Measurements from ENCODE around the gene GRK6.

GRK6 gene

DNA sequence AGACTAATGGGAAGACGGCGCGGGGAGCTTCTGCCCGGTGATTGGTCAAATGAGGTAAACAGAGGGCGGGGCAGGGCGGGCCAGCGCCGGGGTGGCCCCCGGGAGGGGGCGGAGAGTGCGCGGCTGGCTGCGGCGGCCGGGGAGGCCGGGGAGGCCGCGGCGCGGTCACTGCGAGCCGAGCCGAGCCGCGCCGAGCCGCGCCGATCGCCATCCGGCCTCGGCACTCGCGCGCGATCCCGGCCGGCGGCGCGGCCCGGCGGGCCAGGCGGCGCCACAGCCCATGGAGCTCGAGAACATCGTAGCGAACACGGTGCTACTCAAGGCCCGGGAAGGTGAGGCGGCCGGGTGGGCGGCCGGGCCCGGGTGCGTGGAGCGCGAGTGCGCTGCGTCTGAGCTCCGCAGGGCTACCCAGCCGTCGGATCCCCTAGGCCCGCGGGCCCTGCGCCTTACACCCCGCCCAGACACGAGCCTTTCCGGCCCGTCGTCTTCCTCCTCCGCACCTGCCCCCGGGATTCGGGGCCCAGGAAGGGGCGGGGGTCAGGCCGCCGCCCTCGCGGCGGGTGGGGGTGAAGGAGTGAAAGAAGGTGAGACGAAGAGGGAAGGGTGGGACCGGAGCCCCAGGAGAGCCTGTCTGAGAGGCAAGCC is at the start of gene GRK6:
Gene GRK6 (plus strand): TSS at position 111 of the 645 bp plus-strand sequence. CDS start 170 bp downstream, at position 281.
- H3K9me3 Mint-ChIP-seq: no peaks in the 10 kb centered on the region
- peak within 1 kb of the TSS; percentile 92 for H3K4me3 Mint-ChIP-seq
- peaks cover 48% of the 10 kb centered on the region for H3K4me1 Mint-ChIP-seq (ENCODE audit: low read depth)
- peak within 1 kb of the TSS; percentile 98 for H3K27ac Mint-ChIP-seq
- peak; percentile 82 for DNase-seq
- H3K36me3 Mint-ChIP-seq (ENCODE audit: low read depth): peaks cover 49% of the 10 kb centered on the region
- H3K27me3 Mint-ChIP-seq: no peaks in the 10 kb centered on the region

DNA sequence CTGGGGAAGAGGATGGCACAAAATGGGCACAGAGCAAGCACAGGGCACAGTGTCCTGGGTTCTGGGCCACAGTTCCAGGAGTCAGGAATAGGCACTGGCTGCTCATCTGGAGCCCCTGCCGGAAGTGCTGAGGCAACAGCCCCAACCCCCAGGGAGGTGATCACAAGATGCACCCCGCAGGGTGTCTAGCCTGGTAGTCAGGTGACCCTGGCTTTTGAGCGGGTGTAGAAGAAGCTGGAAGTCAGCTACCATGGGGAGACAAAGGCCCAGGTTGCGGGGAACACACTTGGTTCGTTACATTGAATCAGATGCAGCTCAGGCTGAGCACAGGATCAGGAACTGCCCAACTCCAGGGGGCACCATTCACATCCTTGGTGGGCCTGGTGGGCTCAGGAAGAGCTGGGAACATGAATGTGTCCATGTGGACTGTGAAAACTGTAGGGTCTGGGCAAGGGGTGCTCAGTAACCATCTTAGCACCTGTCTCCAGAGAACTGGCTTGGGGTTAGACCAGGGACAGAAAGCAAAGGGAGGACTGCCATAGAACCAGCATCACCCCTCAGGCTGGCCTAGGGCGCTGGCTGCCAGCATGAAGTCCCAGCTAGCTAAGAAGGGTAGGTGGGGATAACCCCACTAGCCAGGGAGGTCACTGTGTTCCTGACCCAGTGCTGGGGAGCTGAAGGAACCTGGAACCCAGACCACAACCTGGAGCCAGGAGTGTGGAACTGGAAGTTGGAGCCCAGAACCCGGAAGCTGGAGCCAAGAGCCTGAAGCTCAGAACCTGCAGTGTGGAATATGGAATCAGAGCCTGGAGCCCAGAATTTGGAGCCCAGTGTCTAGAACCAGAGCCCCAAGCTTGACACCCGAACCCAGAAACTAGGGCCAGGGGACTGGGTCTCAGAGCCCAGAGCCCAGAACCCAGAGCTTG is 48.4 kb upstream of the GRK6 start:
- H3K4me1 Mint-ChIP-seq (ENCODE audit: low read depth): peaks cover 56% of the 10 kb centered on the region
- H3K36me3 Mint-ChIP-seq (ENCODE audit: low read depth): peaks cover 15% of the 10 kb centered on the region
- H3K27ac Mint-ChIP-seq: no peak overlapping the region
- no peaks in the 10 kb centered on the region for H3K9me3 Mint-ChIP-seq
- no peak overlapping the region for H3K4me3 Mint-ChIP-seq
- no peaks in the 10 kb centered on the region for H3K27me3 Mint-ChIP-seq
- DNase-seq: no peak

- no peak for DNase-seq
- no peak overlapping the region for H3K4me3 Mint-ChIP-seq
- peaks cover 46% of the 10 kb centered on the region for H3K4me1 Mint-ChIP-seq (ENCODE audit: low read depth)
- H3K36me3 Mint-ChIP-seq (ENCODE audit: low read depth): peaks cover 5% of the 10 kb centered on the region
- H3K27me3 Mint-ChIP-seq: no peaks in the 10 kb centered on the region
- H3K9me3 Mint-ChIP-seq: no peaks in the 10 kb centered on the region
- peak overlapping the region; percentile 54 for H3K27ac Mint-ChIP-seq
Measured at GRCh38 chr5:177378884-177379883, 47.3 kb upstream of the GRK6 start.

DNA sequence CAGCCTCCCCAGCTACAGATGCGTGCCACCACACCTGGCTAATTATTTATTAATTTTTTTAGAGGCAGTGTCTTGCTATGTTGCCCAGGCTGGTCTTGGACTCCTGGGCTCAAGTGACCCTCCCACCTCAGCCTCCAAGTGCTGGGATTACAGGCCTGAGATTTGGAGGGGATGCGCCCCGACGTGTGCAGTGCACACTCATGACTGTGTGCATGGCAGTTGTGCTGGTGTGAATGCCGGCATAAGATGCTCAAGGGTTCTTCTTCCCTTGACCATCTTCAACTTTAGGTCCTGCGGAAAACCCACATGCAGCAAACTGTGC is 45.7 kb upstream of the GRK6 start:
- no peak for DNase-seq
- Mint-ChIP-seq H3K27me3 (no peaks in the 10 kb centered on the region), H3K4me3 (no peak overlapping the region), H3K4me1 (ENCODE audit: low read depth) (peaks cover 40% of the 10 kb centered on the region), H3K27ac (no peak overlapping the region), H3K9me3 (no peaks in the 10 kb centered on the region), H3K36me3 (ENCODE audit: low read depth) (no peaks in the 10 kb centered on the region)

DNA sequence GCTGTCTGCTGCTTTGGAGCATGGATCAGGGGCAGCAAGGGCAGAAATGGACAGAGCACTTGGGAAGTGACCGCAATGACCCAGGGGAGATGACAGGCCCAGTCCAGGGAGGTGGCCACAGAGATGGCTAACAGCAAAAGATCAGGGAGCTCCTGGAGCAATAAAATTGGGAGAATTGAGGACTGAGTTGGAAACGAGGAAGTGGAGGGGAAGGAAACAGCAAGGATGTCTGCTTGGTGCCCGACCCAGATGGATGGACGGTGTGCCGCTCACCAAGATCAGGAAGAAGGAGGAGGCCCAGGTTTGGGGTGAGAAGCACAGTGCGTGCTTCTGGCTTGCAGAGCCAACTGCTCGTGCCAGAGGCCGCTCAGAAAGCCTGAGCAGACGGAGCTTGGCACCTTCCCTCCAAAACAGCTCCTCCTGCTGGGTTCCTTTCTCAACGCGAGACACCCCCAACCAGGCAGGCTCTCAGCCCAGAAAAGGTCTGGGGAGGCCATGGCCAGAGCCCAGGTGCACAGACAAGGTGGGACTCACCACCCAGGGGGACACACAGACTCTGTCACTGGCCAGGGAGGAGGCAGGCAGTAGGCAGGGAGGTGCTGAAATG is 44.0 kb upstream of the GRK6 start:
- H3K9me3 Mint-ChIP-seq: no peaks in the 10 kb centered on the region
- H3K4me1 Mint-ChIP-seq (ENCODE audit: low read depth): peaks cover 37% of the 10 kb centered on the region
- no peaks in the 10 kb centered on the region for H3K36me3 Mint-ChIP-seq (ENCODE audit: low read depth)
- H3K4me3 Mint-ChIP-seq: no peak overlapping the region
- no peaks in the 10 kb centered on the region for H3K27me3 Mint-ChIP-seq
- H3K27ac Mint-ChIP-seq: no peak overlapping the region
- no peak for DNase-seq

DNA sequence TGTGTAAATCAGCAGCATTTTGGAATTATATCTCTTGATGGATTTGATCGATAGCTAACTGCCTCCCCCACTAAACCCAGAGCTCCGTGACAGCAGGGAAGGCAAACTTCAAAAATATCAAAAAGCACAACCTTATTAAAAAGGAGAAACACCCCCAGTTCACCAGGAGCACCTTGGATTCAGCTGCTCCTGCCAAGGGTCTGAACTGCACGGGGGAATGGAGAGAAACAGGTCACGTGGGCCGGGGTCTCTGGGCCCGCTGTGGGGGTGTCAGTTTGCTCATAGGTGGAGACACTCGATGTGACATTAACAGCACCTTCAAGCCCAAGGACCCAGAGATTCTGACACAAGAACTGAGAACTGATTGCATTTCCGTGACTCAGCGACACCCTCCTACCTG is 43.3 kb upstream of the GRK6 start:
- no peaks in the 10 kb centered on the region for H3K36me3 Mint-ChIP-seq (ENCODE audit: low read depth)
- no peak for DNase-seq
- H3K27ac Mint-ChIP-seq: no peak overlapping the region

GRCh38 chr5:177384134-177384533 is 42.3 kb upstream of the GRK6 start, which contains the start of gene SLC34A1:
SLC34A1 (plus strand) TSS chr5:177384434; CDS start chr5:177385742, 1,308 bp downstream.
- Mint-ChIP-seq H3K4me3 (no peak within 1 kb of the TSS), H3K4me1 (ENCODE audit: low read depth) (peaks cover 39% of the 10 kb centered on the region), H3K36me3 (ENCODE audit: low read depth) (no peaks in the 10 kb centered on the region), H3K27me3 (no peaks in the 10 kb centered on the region), H3K9me3 (no peaks in the 10 kb centered on the region), H3K27ac (no peak within 1 kb of the TSS)
- no peak for DNase-seq

More for the DNA sequence above, 43.3 kb upstream of the GRK6 start:
- Mint-ChIP-seq H3K27me3 (no peaks in the 10 kb centered on the region), H3K4me3 (no peak overlapping the region), H3K9me3 (no peaks in the 10 kb centered on the region), H3K4me1 (ENCODE audit: low read depth) (peaks cover 38% of the 10 kb centered on the region)

DNA sequence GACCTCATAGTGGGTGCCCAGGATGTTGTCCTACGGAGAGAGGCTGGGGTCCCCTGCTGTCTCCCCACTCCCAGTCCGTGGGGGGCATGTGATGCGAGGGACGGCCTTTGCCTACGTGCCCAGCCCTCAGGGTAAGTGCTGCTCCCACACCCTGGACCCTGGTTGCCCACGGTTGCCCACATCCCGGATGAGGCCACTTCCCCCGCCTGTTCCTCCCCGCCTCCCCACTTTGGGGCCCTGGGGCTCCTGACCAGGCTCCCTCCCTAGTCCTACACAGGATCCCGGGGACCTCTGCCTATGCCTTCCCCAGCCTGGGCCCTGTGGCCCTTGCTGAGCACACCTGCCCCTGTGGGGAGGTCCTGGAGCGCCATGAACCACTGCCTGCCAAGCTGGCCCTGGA is 40.8 kb upstream of the GRK6 start:
- DNase-seq: no peak
- Mint-ChIP-seq H3K4me1 (ENCODE audit: low read depth) (peaks cover 45% of the 10 kb centered on the region), H3K4me3 (no peak overlapping the region), H3K9me3 (no peaks in the 10 kb centered on the region), H3K27me3 (no peaks in the 10 kb centered on the region), H3K36me3 (ENCODE audit: low read depth) (no peaks in the 10 kb centered on the region), H3K27ac (no peak overlapping the region)

DNA sequence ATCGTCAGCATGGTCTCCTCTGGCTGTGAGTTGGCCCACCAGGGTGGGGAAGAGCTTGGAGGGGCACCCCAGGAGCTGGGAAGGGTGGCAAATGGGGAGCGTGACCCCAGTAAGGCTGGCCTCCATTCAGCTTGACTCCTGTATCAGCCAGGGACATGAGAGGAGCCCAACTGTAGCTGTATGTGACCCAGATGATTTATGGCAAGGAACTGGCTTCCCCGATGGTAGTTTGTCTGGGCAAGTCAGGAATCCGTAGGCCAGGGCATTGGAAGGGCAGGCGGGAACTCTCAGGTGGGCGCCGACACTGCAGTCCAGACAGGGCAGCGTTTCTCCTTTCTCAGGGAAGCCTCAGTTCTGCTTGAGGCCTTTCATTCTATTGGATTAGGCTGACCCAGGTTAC is 39.9 kb upstream of the GRK6 start:
- H3K4me1 Mint-ChIP-seq (ENCODE audit: low read depth): peaks cover 49% of the 10 kb centered on the region
- H3K27me3 Mint-ChIP-seq: no peaks in the 10 kb centered on the region
- H3K27ac Mint-ChIP-seq: no peak overlapping the region
- no peak for DNase-seq
- no peaks in the 10 kb centered on the region for H3K36me3 Mint-ChIP-seq (ENCODE audit: low read depth)
- no peak overlapping the region for H3K4me3 Mint-ChIP-seq
- H3K9me3 Mint-ChIP-seq: no peaks in the 10 kb centered on the region

DNA sequence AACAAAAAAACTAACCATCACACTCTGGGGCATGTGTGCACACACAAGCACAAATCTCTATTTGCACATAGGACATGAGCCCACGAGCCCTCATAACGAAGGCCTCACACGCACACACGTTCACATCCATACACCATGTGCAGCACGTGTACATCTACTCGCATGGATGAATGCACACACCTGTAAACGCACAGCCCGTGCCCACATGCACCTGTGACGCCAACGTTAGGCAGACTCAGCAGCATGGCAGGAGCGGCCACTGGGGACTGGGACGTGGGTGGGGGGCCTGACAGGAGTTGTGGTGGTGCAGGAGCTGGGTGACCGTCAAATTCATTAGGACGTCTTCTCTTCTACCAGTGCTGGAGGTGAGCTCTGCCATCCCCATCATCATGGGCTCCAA is 39.1 kb upstream of the GRK6 start:
- no peak overlapping the region for H3K27ac Mint-ChIP-seq
- H3K9me3 Mint-ChIP-seq: no peaks in the 10 kb centered on the region
- DNase-seq: no peak
- H3K27me3 Mint-ChIP-seq: no peaks in the 10 kb centered on the region
- no peak overlapping the region for H3K4me3 Mint-ChIP-seq
- H3K36me3 Mint-ChIP-seq (ENCODE audit: low read depth): no peaks in the 10 kb centered on the region
- H3K4me1 Mint-ChIP-seq (ENCODE audit: low read depth): peaks cover 46% of the 10 kb centered on the region

DNA sequence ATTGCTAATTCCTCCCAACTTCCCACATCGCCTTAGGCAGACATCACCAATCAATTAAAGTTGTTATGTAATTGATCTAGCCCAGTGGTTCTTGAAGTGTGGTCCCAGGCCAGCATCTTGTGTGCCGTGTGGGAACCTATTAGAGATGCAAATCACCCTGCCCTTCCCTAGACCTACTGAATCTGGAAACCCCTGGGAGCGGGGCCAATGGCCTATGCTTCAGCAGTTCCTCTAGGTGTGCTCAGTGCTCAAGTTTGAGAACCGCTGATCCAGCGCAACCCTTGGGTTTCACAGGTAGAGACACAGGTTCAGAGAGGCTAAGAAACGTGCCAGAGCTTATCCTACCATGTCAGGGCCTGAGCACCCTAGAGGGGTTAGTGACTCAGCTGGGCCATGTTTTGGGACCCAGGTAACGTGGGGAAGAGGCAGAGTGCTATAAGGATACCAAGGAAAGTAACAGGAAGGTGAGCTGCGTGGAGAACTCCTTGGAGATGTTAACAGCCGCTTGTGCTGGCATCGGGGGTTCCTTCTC is 37.9 kb upstream of the GRK6 start:
- H3K27ac Mint-ChIP-seq: peak overlapping the region; percentile 94
- H3K4me3 Mint-ChIP-seq: no peak overlapping the region
- H3K36me3 Mint-ChIP-seq (ENCODE audit: low read depth): no peaks in the 10 kb centered on the region
- H3K4me1 Mint-ChIP-seq (ENCODE audit: low read depth): peaks cover 40% of the 10 kb centered on the region
- no peaks in the 10 kb centered on the region for H3K27me3 Mint-ChIP-seq
- DNase-seq: no peak
- H3K9me3 Mint-ChIP-seq: no peaks in the 10 kb centered on the region

- peak overlapping the region; percentile 34 for H3K4me3 Mint-ChIP-seq
- H3K27me3 Mint-ChIP-seq: no peaks in the 10 kb centered on the region
- peaks cover 40% of the 10 kb centered on the region for H3K4me1 Mint-ChIP-seq (ENCODE audit: low read depth)
- peak; percentile 67 for DNase-seq
- no peaks in the 10 kb centered on the region for H3K9me3 Mint-ChIP-seq
- peak overlapping the region; percentile 94 for H3K27ac Mint-ChIP-seq
- no peaks in the 10 kb centered on the region for H3K36me3 Mint-ChIP-seq (ENCODE audit: low read depth)
Measured at GRCh38 chr5:177389241-177390169, 37.0 kb upstream of the GRK6 start.

Measured in activated T-cell treated with anti-CD3 and anti-CD28 coated beads, Interleukin-2, amount 50 U/mL, for 24 hours (primary cell).